H1 (cell line): ENCODE data around the gene SUGP1. TPM values are rescaled to one million over a fixed set of nuclear protein-coding genes. Genes with fewer than 3 reads are reported as not detected.

Experiments used
- RAD21 ChIP-seq, 2 experiments: IDR thresholded peaks in 1 of 2; conservative IDR thresholded peaks in 1 of 2; 2 replicates each; pipeline ENCODE4 v1.6.1; 2011; ENCODE audit warnings: low read depth in 2 of 2, low read length in 2 of 2, improper control_type of control experiment in 1 of 2, inconsistent platforms in 1 of 2, mild to moderate bottlenecking in 1 of 2, moderate library complexity in 1 of 2
- SIN3A ChIP-seq, 2 experiments: IDR thresholded peaks in 1 of 2; conservative IDR thresholded peaks in 1 of 2; 2 replicates each; pipeline ENCODE4 v1.6.1; 2011 to 2012; ENCODE audit warnings: low read length in 2 of 2, improper control_type of control experiment in 1 of 2, low read depth in 1 of 2, mild to moderate bottlenecking in 1 of 2
- SRF ChIP-seq: IDR thresholded peaks from 2 replicates; pipeline ENCODE4 v1.6.1; 2011; ENCODE audit warnings: mild to moderate bottlenecking, low read depth, low read length, moderate library complexity
- TAF1 ChIP-seq: IDR thresholded peaks from 2 replicates; pipeline ENCODE4 v1.6.1; 2011; ENCODE audit warnings: mild to moderate bottlenecking, low read depth, low read length
- polyA plus RNA-seq, 7 experiments: library from polyadenylated mRNA; depleted of rRNA in 3 of 7; stranded (reverse) in 5 of 7; unstranded in 2 of 7; fragments of >200 nt in 5 of 7; fragments of 200-250 nt in 2 of 7; gene quantifications; 1 replicate in 5 of 7; 2 replicates in 1 of 7; 4 replicates in 1 of 7; pipeline versions ENCODE4 v1.2.1 to v1.2.3, GENCODE V29; 2011 to 2013; ENCODE audit warnings: missing spikeins in 2 of 7, mixed read lengths in 2 of 7
- total RNA-seq: library from RNA; stranded (reverse); fragmentation: NEBNext Ultra II Directional; extraction: Animal tissue kit (Norgen Biotek cat#: 25700); gene quantifications from 2 replicates; pipeline ENCODE4 v1.2.1, GENCODE V29; 2021
- TF ChIP-seq, protein P1 (sequence below): IDR thresholded peaks from 2 replicates; pipeline ENCODE4 v1.6.1; 2012; ENCODE audit warnings: inconsistent platforms

SUGP1 gene
- total and polyA plus RNA-seq, 2 of the 8 experiments (the other 6 are each of a cell fraction or from before 2014, with no cell fraction given): 38.5 to 65.2 TPM

GRCh38 chr19:19361075-19361594 lies 40.8 kb upstream of the SUGP1 start (continued):
- TF ChIP-seq SRF (peak; percentile 91), SIN3A (conservative IDR thresholded peaks at IDR 0.05 in 1 of 2, IDR thresholded peaks at IDR 0.05 in 1 of 2; ENCODE audit: low read depth in 1 of 2, low read length in 2 of 2) (0 out of 4 replicates have a peak, but pooled peaks of 1 of the 2 experiments have one; percentile 45), TAF1 (0 out of 2 replicates have a peak, but pooled peaks have one; percentile 26), RAD21 (IDR thresholded peaks at IDR 0.05 in 1 of 2, conservative IDR thresholded peaks at IDR 0.05 in 1 of 2; ENCODE audit: low read depth in 2 of 2, low read length in 2 of 2) (peak; percentile 46 to 53)
- TF ChIP-seq, protein P1, sequence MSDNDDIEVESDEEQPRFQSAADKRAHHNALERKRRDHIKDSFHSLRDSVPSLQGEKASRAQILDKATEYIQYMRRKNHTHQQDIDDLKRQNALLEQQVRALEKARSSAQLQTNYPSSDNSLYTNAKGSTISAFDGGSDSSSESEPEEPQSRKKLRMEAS: peak; percentile 93
